Activated CD8-positive, alpha-beta T cell treated with anti-CD3 and anti-CD28 coated beads, Interleukin-2, amount 10 ng/mL, durations not matched to agents 7 days and 5 days (primary cell): ENCODE measurements around the gene AKAP13. TPM values are rescaled to one million over a fixed set of nuclear protein-coding genes. Genes with fewer than 3 reads are reported as not detected.
"Not testable (repeated sequence)": the region's sequence is repeated elsewhere in the genome, so short reads cannot be mapped to it uniquely, and the experiment has no call there.

Experiments
- ATAC-seq: fragments of 150-1000 bp; cut with Tn5 transposase; one replicate; pipeline ENCODE4 v1.10.0; 2021; ENCODE audit warnings: moderate library complexity
- CTCF ChIA-PET: fragments of 350-600 bp; sonication (Branson Sonifier 250); formaldehyde crosslinking; loops from one replicate; lab custom pipeline; 2021; ENCODE audit warnings: antibody characterized with exemption; lab: Charles Lee
- POLR2A ChIA-PET: fragments of 350-600 bp; sonication (Branson Sonifier 250); formaldehyde crosslinking; loops from one replicate; lab custom pipeline; 2021; ENCODE audit warnings: antibody characterized with exemption; lab: Charles Lee
- DNase-seq: peaks from one replicate; pipeline ENCODE4 v3.0.0-alpha.2; 2020
- H3K27ac Mint-ChIP-seq: one replicate; pipeline ENCODE4 v1.8.0; 2021; ENCODE audit warnings: mild to moderate bottlenecking, mixed read lengths
- H3K27me3 Mint-ChIP-seq: one replicate; pipeline ENCODE4 v1.8.0; 2021; ENCODE audit warnings: low read depth, mixed read lengths
- H3K36me3 Mint-ChIP-seq: one replicate; pipeline ENCODE4 v1.8.0; 2021; ENCODE audit warnings: low read depth, mixed read lengths
- H3K4me1 Mint-ChIP-seq: one replicate; pipeline ENCODE4 v1.8.0; 2021; ENCODE audit warnings: low read depth, mixed read lengths
- H3K4me3 Mint-ChIP-seq: one replicate; pipeline ENCODE4 v1.8.0; 2021; ENCODE audit warnings: mild to moderate bottlenecking, mixed read lengths
- H3K9me3 Mint-ChIP-seq: one replicate; pipeline ENCODE4 v1.8.0; 2022; ENCODE audit warnings: mixed read lengths; ENCODE audit not compliant: insufficient read depth
- total RNA-seq, 2 experiments: library from RNA; stranded (reverse); gene quantifications; one replicate each; pipeline ENCODE4 v1.2.3, GENCODE V29; 2021

Gene AKAP13
- total RNA-seq, 2 experiments from 2014 or later: 112 to 117 TPM

DNA sequence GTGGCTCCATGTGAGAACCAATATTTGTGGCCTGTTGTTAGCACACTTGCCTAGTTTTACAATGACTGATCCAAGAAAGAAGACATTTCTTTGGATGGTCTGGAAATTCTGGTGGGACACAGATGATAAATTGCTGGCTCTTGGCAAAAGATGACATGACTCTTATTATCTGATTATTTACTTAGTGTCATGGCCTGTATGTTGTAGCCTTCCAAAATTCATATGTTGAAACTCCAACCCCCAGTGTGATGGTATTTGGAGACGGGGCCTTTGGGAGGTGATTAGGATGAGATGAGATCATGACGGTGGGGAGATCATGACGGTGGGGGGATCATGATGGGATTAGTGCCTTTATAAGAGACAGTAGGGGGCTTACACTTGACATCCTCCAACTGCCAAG, 30.0 kb upstream of the AKAP13 start:
- Mint-ChIP-seq H3K4me3 (no peak overlapping the region), H3K27ac (no peak overlapping the region), H3K36me3 (no peaks in the 10 kb centered on the region), H3K9me3 (no peaks in the 10 kb centered on the region), H3K27me3 (peaks cover 4% of the 10 kb centered on the region), H3K4me1 (peaks cover 26% of the 10 kb centered on the region)
- ChIA-PET CTCF (no interaction called here), POLR2A (no interaction called here)
- ATAC-seq (no peak), DNase-seq (no peak)

DNA sequence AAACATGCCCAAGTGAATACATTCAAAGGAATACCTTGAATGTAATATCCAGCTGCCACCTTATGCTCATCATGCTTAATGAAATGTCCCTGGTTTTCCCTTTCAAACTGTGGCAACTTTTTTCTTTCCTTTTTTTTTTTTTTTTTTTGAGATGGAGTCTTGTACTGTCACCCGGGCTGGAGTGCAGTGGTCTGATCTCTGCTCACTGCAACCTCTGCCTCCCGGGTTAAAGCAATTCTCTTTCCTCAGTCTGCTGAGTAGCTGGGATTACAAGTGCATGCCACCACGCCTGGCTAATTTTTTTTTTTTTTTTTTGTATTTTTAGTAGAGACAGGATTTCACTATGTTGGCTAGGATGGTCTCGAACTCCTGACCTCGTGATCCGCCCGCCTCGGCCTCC, 28.9 kb upstream of the AKAP13 start:
- not testable (repeated sequence) for H3K9me3 Mint-ChIP-seq, H3K4me3 Mint-ChIP-seq, ATAC-seq, H3K27ac Mint-ChIP-seq, DNase-seq, H3K36me3 Mint-ChIP-seq, H3K27me3 Mint-ChIP-seq
- POLR2A ChIA-PET: interaction anchor here (0.5 kb wide), 1 partner anchor 473 kb away, joined by 3 read pairs; no protein-coding TSS in a partner anchor
- CTCF ChIA-PET: interaction anchor here (1.0 kb wide), 1 partner anchor 10 kb away, joined by 3 read pairs; no protein-coding TSS in a partner anchor
- peaks cover 23% of the 10 kb centered on the region for H3K4me1 Mint-ChIP-seq

DNA sequence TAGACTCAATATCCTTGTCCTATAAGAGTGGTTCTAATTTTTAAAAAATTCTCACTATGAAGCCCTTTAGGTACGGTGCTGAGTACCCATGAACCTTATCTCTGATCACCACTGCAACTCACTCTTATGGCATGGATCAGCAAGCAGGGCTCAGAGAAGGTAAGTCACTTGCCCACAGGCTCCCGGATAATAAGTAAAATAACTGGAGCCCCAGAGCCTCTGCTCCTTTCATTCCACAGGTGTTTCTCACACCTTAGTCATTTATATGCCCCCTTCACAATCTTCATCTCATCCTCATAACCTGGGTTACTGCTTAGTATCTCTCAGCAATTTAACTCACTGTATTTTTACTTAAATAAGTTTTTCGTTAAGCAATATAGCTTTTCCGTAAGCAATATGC, 28.4 kb upstream of the AKAP13 start:
- Mint-ChIP-seq H3K27ac (no peak overlapping the region), H3K4me1 (peaks cover 18% of the 10 kb centered on the region), H3K27me3 (peaks cover 3% of the 10 kb centered on the region), H3K36me3 (no peaks in the 10 kb centered on the region), H3K9me3 (no peaks in the 10 kb centered on the region), H3K4me3 (no peak overlapping the region)
- CTCF ChIA-PET: no interaction called here
- no peak for ATAC-seq
- no peak for DNase-seq
- POLR2A ChIA-PET: interaction anchor here (0.5 kb wide), 1 partner anchor 472 kb away, joined by 3 read pairs; no protein-coding TSS in a partner anchor

DNA sequence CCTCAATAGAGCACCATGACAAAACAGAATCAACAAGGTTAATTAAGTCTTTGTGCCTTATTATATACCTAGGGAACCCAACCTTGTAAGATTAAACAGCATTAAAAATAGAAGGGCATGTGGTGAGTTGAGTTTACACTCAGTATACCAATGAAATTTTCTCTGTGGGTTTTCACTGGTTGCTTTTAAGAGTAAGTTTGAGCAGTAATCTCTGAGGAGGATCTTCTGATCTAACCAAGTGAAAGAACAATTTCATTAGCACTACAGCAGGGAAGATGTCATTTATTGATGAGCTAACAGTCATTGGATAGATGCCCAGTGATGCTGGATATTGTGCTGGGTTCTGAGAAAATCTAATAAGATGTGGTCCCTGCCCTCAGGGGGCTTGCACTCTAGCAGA, 26.9 kb upstream of the AKAP13 start:
- ATAC-seq (no peak), DNase-seq (no peak)
- ChIA-PET POLR2A (no interaction called here), CTCF (interaction anchor here (0.9 kb wide), 1 partner anchor 38 kb away, joined by 3 read pairs; no protein-coding TSS in a partner anchor)
- Mint-ChIP-seq H3K4me1 (peaks cover 14% of the 10 kb centered on the region), H3K4me3 (no peak overlapping the region), H3K27me3 (peaks cover 3% of the 10 kb centered on the region), H3K27ac (no peak overlapping the region), H3K36me3 (no peaks in the 10 kb centered on the region), H3K9me3 (no peaks in the 10 kb centered on the region)

DNA sequence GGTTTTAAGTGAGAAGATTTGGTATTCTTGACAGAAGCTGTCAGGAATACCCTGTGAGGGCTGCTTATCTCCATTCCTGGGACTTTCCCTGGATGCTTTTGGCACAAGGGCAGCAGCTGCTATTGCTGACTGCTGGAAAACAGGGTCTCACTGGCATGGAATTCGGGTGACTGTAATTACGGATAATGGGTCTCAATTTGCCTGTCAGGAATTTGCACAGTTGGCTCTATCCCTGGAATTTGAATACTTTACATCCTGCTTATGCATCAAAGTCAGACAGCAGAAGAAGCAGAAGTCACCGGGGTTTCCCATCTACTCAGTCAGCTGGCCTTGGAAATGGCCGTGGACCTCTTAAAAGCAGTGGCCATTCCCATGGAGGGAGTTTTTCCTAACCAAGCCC, 25.9 kb upstream of the AKAP13 start:
- DNase-seq: no peak
- no peaks in the 10 kb centered on the region for H3K36me3 Mint-ChIP-seq
- peaks cover 10% of the 10 kb centered on the region for H3K4me1 Mint-ChIP-seq
- H3K4me3 Mint-ChIP-seq: no peak overlapping the region
- ChIA-PET POLR2A (no interaction called here), CTCF (interaction anchor here (0.9 to 1.6 kb wide), 2 partner anchors 39 to 58 kb away, joined by 3 read pairs; no protein-coding TSS in a partner anchor)
- ATAC-seq: no peak
- peaks cover 3% of the 10 kb centered on the region for H3K27me3 Mint-ChIP-seq
- no peak overlapping the region for H3K27ac Mint-ChIP-seq
- no peaks in the 10 kb centered on the region for H3K9me3 Mint-ChIP-seq

DNA sequence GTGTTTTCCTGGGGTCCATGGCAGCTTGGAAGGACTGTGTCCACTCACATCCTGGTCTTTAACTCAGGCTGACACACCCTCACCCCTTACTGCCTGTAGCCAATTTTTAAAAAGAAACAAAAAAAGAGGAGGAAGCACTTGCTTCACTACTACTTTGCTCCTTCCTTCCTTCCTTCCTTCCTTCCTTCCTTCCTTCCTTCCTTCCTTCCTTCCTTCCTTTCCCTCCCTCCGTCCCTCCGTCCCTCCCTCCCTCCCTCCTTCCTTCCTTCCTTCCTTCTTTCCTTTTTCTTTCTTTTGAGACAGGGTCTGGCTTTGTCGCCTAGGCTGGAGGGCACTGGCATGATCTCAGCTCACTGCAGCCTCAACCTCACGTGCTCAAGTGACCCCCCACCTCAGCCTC, 25.5 kb upstream of the AKAP13 start:
- Mint-ChIP-seq H3K4me3 (no peak overlapping the region), H3K9me3 (no peaks in the 10 kb centered on the region), H3K36me3 (no peaks in the 10 kb centered on the region), H3K27me3 (peaks cover 3% of the 10 kb centered on the region), H3K27ac (no peak overlapping the region), H3K4me1 (peaks cover 10% of the 10 kb centered on the region)
- no peak for DNase-seq
- CTCF ChIA-PET: interaction anchor here (1.6 kb wide), 1 partner anchor 58 kb away, joined by 3 read pairs; no protein-coding TSS in a partner anchor
- POLR2A ChIA-PET: no interaction called here
- no peak for ATAC-seq

DNA sequence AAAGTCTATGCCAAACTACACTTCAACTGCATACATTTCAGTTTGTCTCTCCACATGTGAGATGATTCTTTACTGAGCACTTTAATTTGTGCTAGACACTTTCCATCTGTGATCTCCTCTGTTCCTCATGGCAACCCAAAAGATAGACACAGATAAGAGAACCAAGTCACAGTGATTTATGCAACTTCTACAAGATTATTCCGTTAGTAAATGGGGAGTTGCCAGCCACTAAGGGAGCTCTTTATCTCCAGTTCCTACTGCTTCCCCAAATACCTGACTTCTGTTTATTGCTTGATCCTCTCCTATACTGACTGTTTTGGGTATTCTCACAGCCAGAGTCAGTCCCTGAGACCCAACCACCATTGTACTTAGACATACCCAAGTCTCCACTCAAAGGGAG, 24.1 kb upstream of the AKAP13 start:
- peaks cover 5% of the 10 kb centered on the region for H3K27me3 Mint-ChIP-seq
- H3K9me3 Mint-ChIP-seq: no peaks in the 10 kb centered on the region
- H3K4me3 Mint-ChIP-seq: no peak overlapping the region
- H3K27ac Mint-ChIP-seq: no peak overlapping the region
- ATAC-seq (no peak), DNase-seq (no peak)
- peaks cover 10% of the 10 kb centered on the region for H3K4me1 Mint-ChIP-seq
- no peaks in the 10 kb centered on the region for H3K36me3 Mint-ChIP-seq
- ChIA-PET CTCF (interaction anchor here (0.8 kb wide), 1 partner anchor 58 kb away, joined by 3 read pairs; no protein-coding TSS in a partner anchor), POLR2A (no interaction called here)

DNA sequence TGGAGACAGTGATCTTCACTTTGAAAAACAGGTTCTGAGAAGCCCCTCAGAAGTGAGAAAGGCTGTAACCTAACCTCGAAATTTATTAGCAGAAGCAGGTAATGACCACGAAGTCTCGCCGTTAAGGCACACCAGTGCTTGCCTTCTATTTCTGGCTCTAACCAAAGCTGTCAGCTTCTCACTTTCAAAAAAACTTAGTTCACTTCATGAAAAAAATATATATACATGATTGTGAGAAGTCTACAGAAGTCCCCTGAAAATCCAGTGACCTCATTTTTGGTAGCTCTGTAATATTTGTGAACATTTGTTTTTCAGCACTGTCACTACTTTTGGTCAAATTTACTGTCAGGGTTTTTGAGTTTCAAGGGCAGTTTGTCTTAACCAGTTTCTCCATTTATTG, 19.1 kb upstream of the AKAP13 start:
- Mint-ChIP-seq H3K36me3 (no peaks in the 10 kb centered on the region), H3K27ac (no peak overlapping the region), H3K27me3 (peaks cover 13% of the 10 kb centered on the region), H3K4me3 (no peak overlapping the region), H3K9me3 (no peaks in the 10 kb centered on the region), H3K4me1 (peaks cover 10% of the 10 kb centered on the region)
- POLR2A ChIA-PET: no interaction called here
- ATAC-seq: no peak
- DNase-seq: no peak
- CTCF ChIA-PET: interaction anchor here (0.7 to 1.7 kb wide), 2 partner anchors 10 to 52 kb away, joined by 3 to 7 read pairs; no protein-coding TSS in a partner anchor

DNA sequence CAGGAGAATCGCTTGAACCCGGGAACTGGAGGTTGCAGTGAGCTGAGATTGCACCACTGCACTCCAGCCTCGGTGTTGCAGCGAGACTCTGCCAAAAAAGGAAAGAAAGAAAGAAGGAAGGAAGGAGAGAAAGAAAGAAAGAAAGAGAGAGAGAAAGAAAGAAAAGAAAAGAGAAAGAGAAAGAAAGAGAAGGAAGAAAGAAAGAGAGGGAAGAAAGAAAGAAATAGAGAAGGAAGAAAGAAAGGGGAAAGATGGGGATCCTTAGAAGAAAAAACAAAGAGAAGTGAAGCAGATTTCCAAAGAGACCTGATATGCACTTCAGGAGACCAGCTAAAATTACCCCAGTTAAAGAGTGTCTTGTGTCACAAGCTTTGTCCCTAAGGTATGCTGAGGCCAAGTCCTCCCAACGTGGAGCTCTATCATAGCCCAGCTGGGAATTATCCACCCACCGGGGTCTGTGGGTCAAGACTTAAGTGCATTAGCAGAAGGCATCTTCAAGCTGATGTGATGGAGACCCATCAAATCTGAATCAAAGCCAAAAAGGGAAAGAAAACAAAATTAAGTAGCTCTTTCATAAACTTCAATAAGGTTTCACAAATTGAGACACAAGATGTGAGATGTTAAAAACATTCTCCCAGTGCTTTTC, 17.8 kb upstream of the AKAP13 start:
- ChIA-PET CTCF (interaction anchor here (0.7 to 2.0 kb wide), 3 partner anchors 11 to 51 kb away, joined by 3 to 11 read pairs (median 7); no protein-coding TSS in a partner anchor), POLR2A (no interaction called here)
- peaks cover 17% of the 10 kb centered on the region for H3K27me3 Mint-ChIP-seq
- DNase-seq (no peak), ATAC-seq (no peak)
- no peak overlapping the region for H3K27ac Mint-ChIP-seq
- H3K4me3 Mint-ChIP-seq: no peak overlapping the region
- no peaks in the 10 kb centered on the region for H3K36me3 Mint-ChIP-seq
- no peaks in the 10 kb centered on the region for H3K9me3 Mint-ChIP-seq
- peaks cover 9% of the 10 kb centered on the region for H3K4me1 Mint-ChIP-seq

DNA sequence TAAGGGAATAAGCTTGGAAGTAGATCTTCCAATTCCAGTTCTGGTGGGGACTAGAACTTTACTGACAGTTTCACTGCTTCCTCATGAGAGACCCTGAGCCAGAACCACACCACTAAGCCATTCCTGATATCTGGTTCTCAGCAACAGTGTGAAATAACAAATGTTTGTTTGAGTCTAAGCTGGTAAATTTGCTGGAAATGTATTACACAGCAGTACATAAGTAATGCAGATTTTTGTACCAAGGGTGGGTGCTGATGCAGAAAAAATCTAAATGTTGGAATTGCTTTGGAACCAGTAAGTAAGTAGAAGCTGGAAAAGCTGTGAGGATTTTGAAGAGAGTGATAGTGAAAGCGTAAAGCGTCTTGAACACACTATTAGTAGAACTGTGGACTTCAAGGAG, 14.4 kb upstream of the AKAP13 start:
- no peak for DNase-seq
- H3K4me1 Mint-ChIP-seq: peaks cover 9% of the 10 kb centered on the region
- ChIA-PET CTCF (no interaction called here), POLR2A (no interaction called here)
- no peak for ATAC-seq
- H3K4me3 Mint-ChIP-seq: no peak overlapping the region
- H3K36me3 Mint-ChIP-seq: no peaks in the 10 kb centered on the region
- peaks cover 17% of the 10 kb centered on the region for H3K27me3 Mint-ChIP-seq
- H3K27ac Mint-ChIP-seq: no peak overlapping the region
- H3K9me3 Mint-ChIP-seq: no peaks in the 10 kb centered on the region

DNA sequence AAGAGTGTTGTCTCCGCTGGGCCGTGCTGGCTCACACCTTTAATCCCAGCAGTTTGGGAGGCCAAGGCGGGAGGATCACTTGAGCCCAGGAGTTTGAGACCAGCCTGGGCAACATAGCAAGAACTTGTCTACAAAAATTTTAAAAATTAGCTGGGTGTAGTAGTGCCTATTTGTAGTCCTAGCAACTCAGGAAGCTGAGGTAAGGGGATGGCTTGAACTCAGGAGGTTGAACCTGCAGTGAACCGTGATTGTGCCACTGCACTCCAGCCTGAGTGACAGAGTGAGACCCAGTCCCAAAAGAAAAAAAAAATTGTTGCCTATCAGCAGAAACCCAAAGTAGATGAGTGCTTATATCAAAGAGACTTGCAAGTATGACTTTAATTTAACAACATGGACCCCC, 12.7 kb upstream of the AKAP13 start:
- Mint-ChIP-seq H3K4me1 (peaks cover 9% of the 10 kb centered on the region), H3K36me3 (no peaks in the 10 kb centered on the region), H3K27me3 (peaks cover 17% of the 10 kb centered on the region), H3K27ac (no peak overlapping the region), H3K9me3 (no peaks in the 10 kb centered on the region), H3K4me3 (no peak overlapping the region)
- POLR2A ChIA-PET: no interaction called here
- no peak for ATAC-seq
- CTCF ChIA-PET: interaction anchor here (2.2 kb wide), 1 partner anchor 46 kb away, joined by 9 read pairs; no protein-coding TSS in a partner anchor
- no peak for DNase-seq

DNA sequence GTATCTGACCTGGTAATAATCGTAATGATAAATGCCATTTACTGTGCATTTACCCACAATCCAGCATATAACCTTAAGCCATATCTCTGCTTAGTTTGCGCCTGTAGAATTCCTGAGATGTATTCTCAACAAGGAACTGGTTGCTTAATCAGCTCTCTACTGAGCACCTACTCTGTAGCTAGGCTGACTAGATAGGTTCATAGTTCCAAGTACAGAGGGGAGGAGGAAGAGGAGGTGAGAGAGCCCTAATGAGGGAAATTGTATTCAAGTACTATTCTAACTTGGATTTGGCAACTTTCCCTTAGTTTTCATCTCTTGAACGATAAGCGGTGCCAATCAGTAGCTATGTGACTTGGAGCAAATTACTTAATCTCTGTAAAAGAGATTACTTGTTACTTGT, 5.6 kb upstream of the AKAP13 start:
- H3K36me3 Mint-ChIP-seq: peaks cover 2% of the 10 kb centered on the region
- no peak overlapping the region for H3K4me3 Mint-ChIP-seq
- DNase-seq: no peak
- peaks cover 21% of the 10 kb centered on the region for H3K27me3 Mint-ChIP-seq
- no peak for ATAC-seq
- H3K4me1 Mint-ChIP-seq: peaks cover 20% of the 10 kb centered on the region
- no peaks in the 10 kb centered on the region for H3K9me3 Mint-ChIP-seq
- ChIA-PET POLR2A (no interaction called here), CTCF (interaction anchor here (1.1 kb wide), 1 partner anchor 244 kb away, joined by 3 read pairs; no protein-coding TSS in a partner anchor)
- H3K27ac Mint-ChIP-seq: no peak overlapping the region
